ENCODE measurements around the gene GRK4. TPM values are rescaled to one million over a fixed set of nuclear protein-coding genes. Genes with fewer than 3 reads are reported as not detected.

GRK4 gene
- total and polyA plus RNA-seq, 7 donors, result 0.60 to 10.2 (median 3.9) TPM

DNA sequence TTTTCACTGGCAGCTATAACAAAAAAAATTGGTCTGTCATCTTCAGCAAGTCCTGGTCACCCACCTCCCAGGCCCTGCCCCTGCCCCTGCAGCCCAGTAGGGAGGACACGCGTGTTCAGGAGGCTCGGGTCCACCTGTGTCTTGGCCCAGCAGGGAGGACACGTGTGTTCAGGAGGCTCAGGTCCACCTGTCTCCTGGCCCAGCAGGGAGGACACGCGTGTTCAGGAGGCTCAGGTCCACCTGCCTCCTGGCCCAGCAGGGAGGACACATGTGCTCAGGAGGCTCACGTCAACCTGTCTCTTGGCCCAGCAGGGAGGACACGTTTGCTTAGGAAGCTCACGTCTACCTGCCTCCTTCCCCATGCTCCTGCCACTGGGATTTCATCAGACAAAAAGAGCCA is 66.1 kb downstream of the GRK4 start:
- H3K36me3 ChIP-seq, result no peaks in the 10 kb centered on the region
- intact Hi-C loops (cut with DNase I), result no loop called here
- no peak overlapping the region for H3K4me3 ChIP-seq
- no peaks in the 10 kb centered on the region for H3K9me3 ChIP-seq
- WGBS, 2 donors, result 94 to 95% methylated on average over 9 of the region's 9 CpGs
- H3K27me3 ChIP-seq, result no peaks in the 10 kb centered on the region
- TF ChIP-seq, protein P1, sequence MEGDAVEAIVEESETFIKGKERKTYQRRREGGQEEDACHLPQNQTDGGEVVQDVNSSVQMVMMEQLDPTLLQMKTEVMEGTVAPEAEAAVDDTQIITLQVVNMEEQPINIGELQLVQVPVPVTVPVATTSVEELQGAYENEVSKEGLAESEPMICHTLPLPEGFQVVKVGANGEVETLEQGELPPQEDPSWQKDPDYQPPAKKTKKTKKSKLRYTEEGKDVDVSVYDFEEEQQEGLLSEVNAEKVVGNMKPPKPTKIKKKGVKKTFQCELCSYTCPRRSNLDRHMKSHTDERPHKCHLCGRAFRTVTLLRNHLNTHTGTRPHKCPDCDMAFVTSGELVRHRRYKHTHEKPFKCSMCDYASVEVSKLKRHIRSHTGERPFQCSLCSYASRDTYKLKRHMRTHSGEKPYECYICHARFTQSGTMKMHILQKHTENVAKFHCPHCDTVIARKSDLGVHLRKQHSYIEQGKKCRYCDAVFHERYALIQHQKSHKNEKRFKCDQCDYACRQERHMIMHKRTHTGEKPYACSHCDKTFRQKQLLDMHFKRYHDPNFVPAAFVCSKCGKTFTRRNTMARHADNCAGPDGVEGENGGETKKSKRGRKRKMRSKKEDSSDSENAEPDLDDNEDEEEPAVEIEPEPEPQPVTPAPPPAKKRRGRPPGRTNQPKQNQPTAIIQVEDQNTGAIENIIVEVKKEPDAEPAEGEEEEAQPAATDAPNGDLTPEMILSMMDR (IDR thresholded peaks at IDR 0.05), result no peak
- TF ChIP-seq POLR2A (IDR thresholded peaks at IDR 0.05) (no peak), EP300 (IDR thresholded peaks at IDR 0.05) (no peak), POLR2AphosphoS5 (IDR thresholded peaks at IDR 0.05) (no peak)
- DNase-seq, result no peak
- H3K27ac ChIP-seq, result no peak overlapping the region
- no peaks in the 10 kb centered on the region for H3K4me1 ChIP-seq

GRCh38 chr4:3030566-3031356 is 67.4 kb downstream of the GRK4 start:
- Histone ChIP-seq H3K4me1 (no peaks in the 10 kb centered on the region), H3K27ac (no peak overlapping the region), H3K4me3 (no peak overlapping the region), H3K27me3 (no peaks in the 10 kb centered on the region), H3K9me3 (no peaks in the 10 kb centered on the region), H3K36me3 (no peaks in the 10 kb centered on the region)
- 70 to 85% methylated on average over 18 of the region's 18 CpGs for WGBS, 2 donors
- TF ChIP-seq POLR2A (IDR thresholded peaks at IDR 0.05) (no peak), EP300 (IDR thresholded peaks at IDR 0.05) (no peak), POLR2AphosphoS5 (IDR thresholded peaks at IDR 0.05) (no peak)
- TF ChIP-seq, protein P1 (IDR thresholded peaks at IDR 0.05), result no peak
- intact Hi-C loops (cut with DNase I), result no loop called here
- no peak for DNase-seq

DNA sequence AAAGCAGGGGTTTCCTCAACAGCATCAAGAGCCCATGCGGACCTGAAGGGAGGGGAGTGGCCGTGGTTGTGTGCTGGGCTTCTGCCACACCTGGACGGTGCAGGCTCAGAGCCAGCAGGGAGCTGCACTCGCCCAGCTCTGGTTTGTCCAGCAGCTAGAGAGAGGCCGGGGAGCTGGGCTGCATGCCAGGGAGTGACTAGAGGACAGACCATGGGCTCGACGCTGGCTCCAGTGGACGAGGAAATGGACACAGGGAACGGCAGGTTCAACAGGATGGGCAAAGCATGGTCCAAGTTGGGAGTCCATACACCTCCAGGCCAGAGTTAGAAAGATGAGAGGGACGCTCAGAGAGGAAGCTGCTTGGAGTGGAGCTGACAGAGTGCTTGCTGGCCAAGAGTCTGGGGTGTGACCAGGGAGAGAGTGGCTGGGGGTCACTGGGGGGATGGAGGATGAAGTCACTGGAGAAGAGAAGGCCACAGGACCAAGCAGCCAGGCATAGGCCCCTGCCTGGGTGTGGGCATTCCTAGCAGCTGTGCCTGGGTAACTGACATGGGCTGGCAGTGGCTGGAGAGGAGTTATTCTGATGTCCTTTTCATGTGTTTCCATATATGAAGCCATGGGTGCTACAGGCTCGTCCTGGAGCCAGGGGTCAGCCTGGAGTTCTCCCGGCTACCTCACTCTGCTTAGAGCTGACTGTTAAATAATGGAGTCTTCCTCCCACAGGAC is 68.1 kb downstream of the GRK4 start:
- no peak overlapping the region for H3K4me3 ChIP-seq
- no peaks in the 10 kb centered on the region for H3K4me1 ChIP-seq
- WGBS, 2 donors, result 31 to 70% methylated on average over 12 of the region's 12 CpGs
- intact Hi-C loops (cut with DNase I), result no loop called here
- DNase-seq, result no peak
- H3K36me3 ChIP-seq, result no peaks in the 10 kb centered on the region
- H3K27ac ChIP-seq, result no peak overlapping the region
- H3K27me3 ChIP-seq, result no peaks in the 10 kb centered on the region
- no peaks in the 10 kb centered on the region for H3K9me3 ChIP-seq
- TF ChIP-seq POLR2AphosphoS5 (IDR thresholded peaks at IDR 0.05), result no peak

DNA sequence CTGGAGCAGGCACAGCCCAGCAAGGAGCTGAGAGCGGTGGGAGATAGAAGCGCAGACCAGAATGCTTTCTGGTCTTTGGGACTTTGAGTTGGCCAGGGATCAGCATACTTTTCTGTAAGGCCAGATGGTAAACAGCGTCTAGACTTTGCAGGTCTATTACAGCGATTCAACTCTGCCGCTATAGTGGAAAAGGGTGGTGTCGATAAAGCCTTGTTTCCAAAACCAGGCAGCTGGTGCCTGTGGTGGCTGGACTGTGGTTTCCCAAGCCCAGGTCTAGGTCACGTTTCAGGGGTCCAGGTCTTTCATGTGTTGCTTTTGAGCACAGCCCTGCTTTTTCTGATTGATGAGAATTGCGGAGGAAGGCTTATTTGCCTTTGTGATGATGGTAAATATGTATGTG is 70.9 kb downstream of the GRK4 start:
- no peak overlapping the region for H3K27ac ChIP-seq
- H3K4me1 ChIP-seq, result peaks cover 0 to 15% (median 9%) of the 10 kb centered on the region in 4 donors
- DNase-seq, result no peak
- TF ChIP-seq, protein P1 (IDR thresholded peaks at IDR 0.05), result no peak
- TF ChIP-seq EP300 (IDR thresholded peaks at IDR 0.05) (no peak), POLR2AphosphoS5 (IDR thresholded peaks at IDR 0.05) (no peak), POLR2A (IDR thresholded peaks at IDR 0.05) (no peak)
- intact Hi-C loops (cut with DNase I), result no loop called here
- WGBS, 2 donors, result 88 to 90% methylated on average over 8 of the region's 8 CpGs
- H3K4me3 ChIP-seq, result no peak overlapping the region
- H3K9me3 ChIP-seq, result no peaks in the 10 kb centered on the region
- no peaks in the 10 kb centered on the region for H3K27me3 ChIP-seq
- no peaks in the 10 kb centered on the region for H3K36me3 ChIP-seq

DNA sequence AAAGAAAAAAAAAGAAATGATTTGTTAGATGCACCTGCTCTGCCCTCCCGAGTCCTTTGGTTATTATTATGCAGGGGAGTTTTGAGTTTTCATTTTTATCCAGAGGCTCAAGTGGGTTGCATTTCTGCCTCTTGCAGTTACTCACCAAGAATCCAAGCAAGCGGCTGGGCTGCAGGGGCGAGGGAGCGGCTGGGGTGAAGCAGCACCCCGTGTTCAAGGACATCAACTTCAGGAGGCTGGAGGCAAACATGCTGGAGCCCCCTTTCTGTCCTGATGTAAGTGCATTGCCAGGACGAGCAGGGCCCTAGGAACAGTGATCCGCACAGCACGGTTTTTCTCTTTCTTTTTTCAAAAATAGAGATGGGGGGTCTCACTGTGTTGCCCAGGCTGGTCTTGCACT is 71.9 kb downstream of the GRK4 start:
- Histone ChIP-seq H3K9me3 (no peaks in the 10 kb centered on the region), H3K4me1 (peaks cover 0 to 15% (median 9%) of the 10 kb centered on the region in 4 donors), H3K36me3 (no peaks in the 10 kb centered on the region), H3K4me3 (no peak overlapping the region), H3K27me3 (no peaks in the 10 kb centered on the region), H3K27ac (no peak overlapping the region)
- 84 to 92% methylated on average over 8 of the region's 8 CpGs for WGBS, 2 donors
- DNase-seq, result no peak
- TF ChIP-seq, protein P1 (IDR thresholded peaks at IDR 0.05), result no peak
- TF ChIP-seq POLR2A (IDR thresholded peaks at IDR 0.05) (no peak), POLR2AphosphoS5 (IDR thresholded peaks at IDR 0.05) (no peak), EP300 (IDR thresholded peaks at IDR 0.05) (no peak)
- intact Hi-C loops (cut with DNase I), result no loop called here
